SU-DHL-6 (cell line): ENCODE data around the gene CCDC187.

Experiments used
- EZH2phosphoT487 ChIP-seq: fragments of 200-600 bp; sonication (generic), shearing (Covaris generic); conservative IDR thresholded peaks from 2 replicates; pipeline ENCODE4 v1.6.1; 2018; ENCODE audit warnings: mild to moderate bottlenecking, antibody characterized with exemption, low read length, moderate library complexity, mixed read lengths
- TF ChIP-seq, protein P1 (sequence below): fragments of 200-600 bp; sonication (generic); IDR thresholded peaks from one replicate; pipeline ENCODE4 v1.5.1; 2017; ENCODE audit warnings: antibody characterized with exemption, mild to moderate bottlenecking, low read length, moderate library complexity; ENCODE audit not compliant: insufficient read depth, poor library complexity, severe bottlenecking

DNA sequence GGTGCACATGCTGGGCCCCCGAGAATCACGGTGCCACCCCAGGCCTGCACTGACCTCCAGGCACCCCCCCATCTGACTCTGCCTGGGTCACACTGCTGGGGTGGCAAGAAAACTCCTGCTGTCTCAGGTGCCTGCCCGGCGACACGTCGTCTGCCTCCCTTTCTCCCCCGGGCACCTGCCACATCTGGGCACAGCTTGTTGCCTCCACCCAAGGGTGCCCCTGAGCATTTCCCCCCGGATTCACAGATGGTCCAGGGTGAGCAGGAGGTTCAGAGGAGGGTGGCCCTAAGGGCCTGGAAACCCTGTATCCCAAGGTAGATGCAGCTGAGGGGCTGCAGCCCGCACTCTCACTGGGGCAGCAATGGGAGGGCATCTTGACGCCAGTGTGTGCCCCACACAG is 43.4 kb downstream of the CCDC187 start:
- TF ChIP-seq, protein P1, sequence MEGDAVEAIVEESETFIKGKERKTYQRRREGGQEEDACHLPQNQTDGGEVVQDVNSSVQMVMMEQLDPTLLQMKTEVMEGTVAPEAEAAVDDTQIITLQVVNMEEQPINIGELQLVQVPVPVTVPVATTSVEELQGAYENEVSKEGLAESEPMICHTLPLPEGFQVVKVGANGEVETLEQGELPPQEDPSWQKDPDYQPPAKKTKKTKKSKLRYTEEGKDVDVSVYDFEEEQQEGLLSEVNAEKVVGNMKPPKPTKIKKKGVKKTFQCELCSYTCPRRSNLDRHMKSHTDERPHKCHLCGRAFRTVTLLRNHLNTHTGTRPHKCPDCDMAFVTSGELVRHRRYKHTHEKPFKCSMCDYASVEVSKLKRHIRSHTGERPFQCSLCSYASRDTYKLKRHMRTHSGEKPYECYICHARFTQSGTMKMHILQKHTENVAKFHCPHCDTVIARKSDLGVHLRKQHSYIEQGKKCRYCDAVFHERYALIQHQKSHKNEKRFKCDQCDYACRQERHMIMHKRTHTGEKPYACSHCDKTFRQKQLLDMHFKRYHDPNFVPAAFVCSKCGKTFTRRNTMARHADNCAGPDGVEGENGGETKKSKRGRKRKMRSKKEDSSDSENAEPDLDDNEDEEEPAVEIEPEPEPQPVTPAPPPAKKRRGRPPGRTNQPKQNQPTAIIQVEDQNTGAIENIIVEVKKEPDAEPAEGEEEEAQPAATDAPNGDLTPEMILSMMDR = no peak
- TF ChIP-seq EZH2phosphoT487 = no peak
